ENCODE data around the gene FRMD4A.

The FRMD4A gene

GRCh38 chr10:13668126-13668525 lies 662.6 kb downstream of the FRMD4A start:
- DNase-seq: no peak

GRCh38 chr10:13665516-13666262 lies 665.0 kb downstream of the FRMD4A start:
- no peak for DNase-seq

GRCh38 chr10:13661256-13661655 lies 669.5 kb downstream of the FRMD4A start:
- DNase-seq: no peak

- DNase-seq: peak; percentile 36
These were observed 670.2 kb downstream of the FRMD4A start for GRCh38 chr10:13660551-13660920.

- peak; percentile 56 for DNase-seq
These were observed 670.7 kb downstream of the FRMD4A start for GRCh38 chr10:13659887-13660550.

GRCh38 chr10:13658871-13659685 lies 671.6 kb downstream of the FRMD4A start:
- DNase-seq: no peak

GRCh38 chr10:13658264-13658663 lies 672.5 kb downstream of the FRMD4A start:
- DNase-seq: no peak

GRCh38 chr10:13657101-13657680 lies 673.5 kb downstream of the FRMD4A start:
- DNase-seq: no peak

- DNase-seq: no peak
These were observed 674.2 kb downstream of the FRMD4A start for GRCh38 chr10:13656337-13657100.

GRCh38 chr10:13654846-13655245 lies 675.9 kb downstream of the FRMD4A start:
- no peak for DNase-seq

- no peak for DNase-seq
These were observed 676.5 kb downstream of the FRMD4A start for GRCh38 chr10:13654118-13654830.

GRCh38 chr10:13652860-13653259 lies 677.9 kb downstream of the FRMD4A start:
- no peak for DNase-seq

- DNase-seq: no peak
These were observed 678.6 kb downstream of the FRMD4A start for GRCh38 chr10:13651969-13652720.

GRCh38 chr10:13650961-13651360 lies 679.8 kb downstream of the FRMD4A start:
- no peak for DNase-seq

- DNase-seq: no peak
These were observed 680.7 kb downstream of the FRMD4A start for GRCh38 chr10:13649844-13650520.

- no peak for DNase-seq
These were observed 682.3 kb downstream of the FRMD4A start for GRCh38 chr10:13648425-13648824.

GRCh38 chr10:13644866-13645265 lies 685.9 kb downstream of the FRMD4A start:
- no peak for DNase-seq

GRCh38 chr10:13643016-13643415 lies 687.7 kb downstream of the FRMD4A start:
- DNase-seq: no peak

- no peak for DNase-seq
These were observed 688.4 kb downstream of the FRMD4A start for GRCh38 chr10:13642293-13642692.

GRCh38 chr10:13637894-13638293 lies 692.8 kb downstream of the FRMD4A start:
- DNase-seq: no peak
